ENCODE results near the gene TEX30. TPM values are rescaled to one million over a fixed set of nuclear protein-coding genes. Genes with fewer than 3 reads are reported as not detected.
A peak's percentile ranks its signal among the peaks of the same experiment; 100 is the strongest.

The TEX30 gene
- total RNA-seq: 10 to 100 TPM; 35.5 to 37.9 (median 35.7) TPM

DNA sequence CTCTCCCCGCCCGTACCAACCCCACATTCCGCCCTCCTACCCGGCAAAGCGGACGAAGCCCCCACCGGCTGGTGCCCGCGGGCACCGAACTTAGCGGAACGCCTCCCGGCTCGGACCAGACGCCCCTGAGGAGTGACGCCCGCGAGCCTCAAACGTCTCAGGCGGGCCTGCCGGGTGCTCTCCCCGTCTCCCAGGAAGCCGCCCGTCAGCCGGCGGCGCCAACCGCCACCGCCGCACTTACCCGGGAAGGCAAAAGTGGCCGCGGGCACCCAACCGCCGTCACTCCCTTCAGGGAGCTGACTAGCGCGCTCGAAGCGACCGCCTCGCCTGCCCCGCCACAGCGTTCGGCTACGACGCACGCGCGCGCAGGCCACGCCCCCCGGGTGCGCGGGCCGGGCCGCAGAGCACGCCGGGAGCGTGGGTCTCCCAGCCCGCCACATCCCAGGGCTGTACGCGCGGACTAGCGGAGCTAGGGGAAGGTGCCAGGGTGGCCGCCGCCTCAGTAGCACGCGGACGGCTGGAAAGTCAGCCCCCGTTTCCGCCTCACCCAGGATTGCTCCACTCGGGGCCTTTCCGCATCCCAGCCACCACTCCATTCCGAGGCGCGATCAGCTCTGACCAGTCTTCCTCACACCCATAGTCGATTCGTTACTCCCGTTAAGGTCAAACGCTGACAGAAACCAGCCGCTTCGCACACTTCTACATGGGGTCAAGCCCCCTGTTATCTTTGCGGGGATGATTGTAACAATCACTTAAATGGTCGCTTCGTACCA is at the start of gene TEX30:
TSS of gene TEX30 (minus strand) at position 346 of the 773 bp plus-strand sequence. CDS start 3,760 bp downstream, outside the sequence.
- DNase-seq: peak; percentile 85
- Mint-ChIP-seq H3K27me3 (ENCODE audit: low read depth) (no peaks in the 10 kb centered on the region), H3K4me3 (peak within 1 kb of the TSS; percentile 89), H3K4me1 (ENCODE audit: low read depth) (peaks cover 40% of the 10 kb centered on the region), H3K36me3 (ENCODE audit: insufficient read depth) (no peaks in the 10 kb centered on the region), H3K9me3 (no peaks in the 10 kb centered on the region)
- peak; percentile 94 to 97 for ATAC-seq

DNA sequence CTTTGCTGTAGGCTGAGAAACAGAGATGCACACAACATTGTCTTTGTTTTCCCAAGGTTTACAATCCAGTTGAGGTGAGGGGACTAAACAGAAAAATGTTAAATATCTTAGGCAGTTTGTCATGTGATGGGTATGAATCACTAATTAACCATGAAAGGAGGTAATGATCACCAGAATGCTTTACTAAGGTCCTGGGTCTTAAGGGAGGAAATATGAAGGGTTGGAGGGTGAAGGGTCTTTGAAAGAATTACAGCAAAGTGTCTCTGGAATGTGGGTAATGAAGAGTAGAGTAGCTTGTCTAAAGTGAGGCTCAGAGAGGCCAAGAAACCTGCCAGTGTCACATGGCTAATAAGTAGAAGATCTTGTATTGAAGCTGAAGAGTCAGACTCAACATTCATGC is 44.3 kb upstream of the TEX30 start:
- DNase-seq (no peak), ATAC-seq (no peak)
- Mint-ChIP-seq H3K4me3 (no peak overlapping the region), H3K27me3 (ENCODE audit: low read depth) (no peaks in the 10 kb centered on the region), H3K36me3 (ENCODE audit: insufficient read depth) (peaks cover 22% of the 10 kb centered on the region), H3K4me1 (ENCODE audit: low read depth) (peaks cover 4% of the 10 kb centered on the region), H3K9me3 (no peaks in the 10 kb centered on the region)

DNA sequence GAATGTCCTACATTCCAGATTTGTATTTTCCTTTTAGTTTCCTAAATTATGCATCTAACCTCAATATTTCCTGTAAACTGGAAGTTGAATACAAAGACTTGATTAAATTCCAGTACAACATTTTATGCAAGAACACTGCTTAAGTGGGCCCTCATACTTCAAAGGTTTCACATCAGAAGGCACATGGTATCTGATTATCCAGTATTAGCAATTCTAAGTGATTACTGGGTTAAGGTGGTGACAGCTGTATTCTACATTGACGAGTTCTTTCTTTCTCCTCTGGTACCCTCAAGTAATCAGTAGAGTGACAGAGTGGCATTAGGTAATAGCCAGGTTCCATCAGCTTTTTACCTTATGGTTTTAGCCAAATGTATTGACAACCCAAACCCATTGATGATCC is 43.7 kb upstream of the TEX30 start:
- DNase-seq (no peak), ATAC-seq (no peak)
- Mint-ChIP-seq H3K36me3 (ENCODE audit: insufficient read depth) (peaks cover 21% of the 10 kb centered on the region), H3K4me3 (no peak overlapping the region), H3K4me1 (ENCODE audit: low read depth) (peaks cover 7% of the 10 kb centered on the region), H3K27me3 (ENCODE audit: low read depth) (no peaks in the 10 kb centered on the region), H3K9me3 (peaks cover under 1% of the 10 kb centered on the region)

DNA sequence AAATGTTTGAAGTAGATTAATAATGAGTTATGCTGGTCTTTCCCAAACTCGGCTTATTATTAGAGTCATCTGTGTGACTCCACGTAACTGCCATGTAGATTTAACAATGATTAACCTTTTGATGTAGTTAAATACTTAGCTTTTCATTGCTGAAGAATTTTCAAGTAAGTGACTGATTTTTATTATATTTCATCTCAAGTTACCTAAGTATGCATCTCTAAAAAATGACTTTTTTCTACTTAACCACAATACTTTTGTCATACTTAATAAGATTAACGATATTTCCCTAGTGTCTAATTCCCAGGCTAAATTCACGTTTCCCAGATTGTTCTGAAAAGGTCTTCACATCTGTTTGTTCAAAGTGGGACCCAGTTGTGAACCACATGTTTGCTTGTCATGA is 43.1 kb upstream of the TEX30 start:
- no peaks in the 10 kb centered on the region for H3K27me3 Mint-ChIP-seq (ENCODE audit: low read depth)
- no peak overlapping the region for H3K4me3 Mint-ChIP-seq
- DNase-seq (no peak), ATAC-seq (no peak)
- peaks cover 12% of the 10 kb centered on the region for H3K4me1 Mint-ChIP-seq (ENCODE audit: low read depth)
- H3K9me3 Mint-ChIP-seq: peaks cover 6% of the 10 kb centered on the region
- peaks cover 22% of the 10 kb centered on the region for H3K36me3 Mint-ChIP-seq (ENCODE audit: insufficient read depth)

DNA sequence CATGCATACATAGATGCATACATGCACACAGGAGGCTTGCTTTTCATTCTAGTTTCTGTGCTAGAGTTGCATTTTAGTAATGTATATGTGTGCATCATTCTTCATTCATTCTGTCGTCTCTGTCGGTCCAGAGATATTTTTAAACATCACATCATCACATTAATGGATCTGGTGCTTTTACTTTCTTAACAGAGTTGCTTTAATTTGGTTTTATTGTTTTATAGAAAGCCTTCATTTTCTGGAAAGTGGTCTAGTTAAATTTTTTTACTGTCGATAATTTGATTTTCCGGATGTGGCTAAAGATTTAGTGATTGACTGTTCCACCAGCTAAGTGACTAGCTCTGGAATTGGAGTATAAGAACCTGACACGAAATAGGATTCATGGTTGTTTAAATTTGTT is 42.2 kb upstream of the TEX30 start:
- Mint-ChIP-seq H3K4me1 (ENCODE audit: low read depth) (peaks cover 12% of the 10 kb centered on the region), H3K27me3 (ENCODE audit: low read depth) (no peaks in the 10 kb centered on the region), H3K9me3 (peaks cover 6% of the 10 kb centered on the region), H3K36me3 (ENCODE audit: insufficient read depth) (peaks cover 22% of the 10 kb centered on the region), H3K4me3 (no peak overlapping the region)
- no peak for DNase-seq
- no peak for ATAC-seq

DNA sequence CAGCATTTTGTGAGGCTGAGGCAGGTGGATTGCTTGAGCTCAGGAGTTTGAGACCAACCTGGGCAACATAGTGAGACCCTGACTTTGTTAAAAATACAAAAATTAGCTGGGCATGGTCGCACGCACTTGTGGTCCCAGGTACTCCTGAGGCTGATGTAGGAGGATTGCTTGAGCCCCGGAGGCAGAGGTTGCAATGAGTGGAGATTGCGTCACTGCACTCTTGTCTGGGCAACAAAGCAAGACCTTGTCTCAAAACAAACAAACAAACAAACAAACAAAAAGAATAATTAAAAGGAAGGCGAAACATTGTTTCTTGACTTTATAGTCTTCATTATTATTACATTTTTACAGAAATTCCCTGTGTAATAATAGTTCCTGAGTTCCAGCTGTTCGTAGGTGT is 41.2 kb upstream of the TEX30 start:
- peaks cover 6% of the 10 kb centered on the region for H3K9me3 Mint-ChIP-seq
- peaks cover 12% of the 10 kb centered on the region for H3K4me1 Mint-ChIP-seq (ENCODE audit: low read depth)
- ATAC-seq (no peak), DNase-seq (no peak)
- H3K4me3 Mint-ChIP-seq: no peak overlapping the region
- no peaks in the 10 kb centered on the region for H3K27me3 Mint-ChIP-seq (ENCODE audit: low read depth)
- H3K36me3 Mint-ChIP-seq (ENCODE audit: insufficient read depth): peaks cover 21% of the 10 kb centered on the region

DNA sequence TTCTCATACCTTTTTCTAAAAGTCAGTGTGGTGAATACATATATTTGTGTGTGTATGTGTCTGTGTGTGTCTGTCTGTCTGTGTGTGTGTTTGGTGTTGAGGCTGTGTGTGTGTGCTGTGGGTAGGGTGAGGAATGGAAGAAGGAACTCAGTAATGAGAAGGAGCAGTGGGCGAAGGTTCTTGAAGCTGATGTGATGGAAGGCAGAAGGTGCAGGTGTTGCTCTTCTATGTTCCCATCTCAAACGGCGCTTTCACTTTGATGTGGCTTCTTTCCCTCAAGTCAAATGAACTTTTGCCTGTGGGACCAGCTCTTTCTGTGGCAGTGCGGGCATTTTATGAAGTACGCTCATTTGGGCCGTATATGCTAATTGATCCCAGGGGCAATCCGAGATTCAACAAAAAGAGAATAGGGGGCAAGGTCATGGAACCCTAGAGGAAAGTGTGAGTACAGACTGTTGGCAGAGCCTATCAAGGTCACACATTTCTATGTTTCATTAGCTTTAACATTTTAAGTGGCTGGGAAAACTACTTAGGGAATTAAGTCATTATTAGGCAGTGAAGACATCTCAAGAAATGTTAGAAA is 40.5 kb upstream of the TEX30 start:
- ATAC-seq: no peak
- Mint-ChIP-seq H3K4me3 (no peak overlapping the region), H3K4me1 (ENCODE audit: low read depth) (peaks cover 12% of the 10 kb centered on the region)

DNA sequence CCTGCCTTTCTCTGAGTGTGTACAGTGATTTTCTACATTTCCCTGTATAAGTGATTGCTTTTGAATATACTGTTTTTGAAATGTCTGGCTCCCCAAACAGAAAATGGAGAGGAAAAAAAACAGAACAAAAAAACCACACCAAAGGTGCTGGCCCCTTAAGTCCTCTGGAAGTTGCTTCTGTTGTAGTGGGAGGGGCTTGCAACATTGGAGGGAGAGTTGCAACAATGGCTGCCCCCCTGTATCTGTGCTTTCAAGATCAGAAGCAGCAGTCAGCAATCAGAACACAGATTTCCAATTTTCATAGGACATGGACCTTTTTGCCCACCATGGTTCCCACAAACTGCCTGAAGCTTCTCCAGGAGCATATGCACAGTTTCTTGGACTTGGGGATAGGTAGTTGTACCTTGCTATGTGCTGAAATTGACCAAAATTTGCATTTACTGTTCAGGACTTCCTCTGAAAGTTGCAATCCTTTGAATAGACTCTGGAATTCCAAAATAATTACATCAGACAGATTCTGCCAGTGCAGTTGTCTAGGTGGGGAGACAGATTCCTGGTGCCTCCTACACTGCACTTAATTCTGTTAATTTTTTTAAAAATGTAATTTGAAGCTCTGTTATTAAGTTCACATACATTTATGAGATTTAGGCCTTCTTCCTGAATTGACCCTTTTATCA is 39.2 kb upstream of the TEX30 start:
- Mint-ChIP-seq H3K27me3 (ENCODE audit: low read depth) (no peaks in the 10 kb centered on the region), H3K4me3 (no peak overlapping the region)

More for the DNA sequence above, 40.5 kb upstream of the TEX30 start:
- Mint-ChIP-seq H3K9me3 (peaks cover 6% of the 10 kb centered on the region), H3K27me3 (ENCODE audit: low read depth) (no peaks in the 10 kb centered on the region), H3K36me3 (ENCODE audit: insufficient read depth) (peaks cover 17% of the 10 kb centered on the region)
- DNase-seq: no peak

DNA sequence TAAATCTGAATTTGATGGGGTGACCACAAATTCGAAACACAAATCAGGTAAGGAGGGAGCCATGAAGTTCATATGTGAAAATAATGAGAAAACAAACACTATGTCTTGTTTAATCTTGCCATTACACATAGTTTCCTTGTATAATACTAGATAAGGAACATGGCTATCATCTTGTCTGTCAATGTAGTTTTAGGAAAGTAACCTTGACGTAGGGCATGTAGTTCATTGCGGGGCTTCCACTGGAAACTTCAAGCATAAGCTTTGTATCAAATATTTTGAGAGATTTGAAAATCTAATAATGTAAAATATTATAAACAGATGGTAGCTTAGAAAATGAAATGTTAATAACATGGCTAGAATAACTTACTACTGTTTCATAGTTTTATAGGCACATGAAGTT is 34.1 kb upstream of the TEX30 start:
- ATAC-seq (no peak), DNase-seq (no peak)
- peaks cover 6% of the 10 kb centered on the region for H3K9me3 Mint-ChIP-seq
- peaks cover 7% of the 10 kb centered on the region for H3K36me3 Mint-ChIP-seq (ENCODE audit: insufficient read depth)
- H3K27me3 Mint-ChIP-seq (ENCODE audit: low read depth): no peaks in the 10 kb centered on the region
- H3K4me1 Mint-ChIP-seq (ENCODE audit: low read depth): peaks cover 11% of the 10 kb centered on the region
- no peak overlapping the region for H3K4me3 Mint-ChIP-seq

More for the DNA sequence above, 39.2 kb upstream of the TEX30 start:
- Mint-ChIP-seq H3K9me3 (peaks cover 6% of the 10 kb centered on the region), H3K4me1 (ENCODE audit: low read depth) (peaks cover 14% of the 10 kb centered on the region), H3K36me3 (ENCODE audit: insufficient read depth) (peaks cover 17% of the 10 kb centered on the region)
- ATAC-seq: no peak
- DNase-seq: no peak

DNA sequence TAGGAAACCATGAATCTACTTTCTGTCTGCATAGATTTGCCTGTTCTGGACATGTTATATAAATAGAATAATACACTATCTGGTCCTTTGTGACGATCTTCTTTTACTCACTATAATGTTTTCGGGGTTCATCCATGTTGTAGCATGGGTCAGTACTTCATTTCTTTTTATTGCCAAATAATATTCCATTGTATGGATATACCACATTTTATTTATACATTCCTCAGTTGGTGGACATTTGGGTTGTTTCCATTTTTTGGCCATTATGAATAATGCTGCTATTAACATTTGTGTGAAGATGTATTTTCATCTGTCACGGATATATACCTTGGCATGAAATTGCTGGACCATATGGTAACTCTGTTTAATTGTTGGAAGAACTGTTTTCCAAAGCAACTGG is 32.1 kb upstream of the TEX30 start:
- DNase-seq (no peak), ATAC-seq (no peak)
- Mint-ChIP-seq H3K9me3 (no peaks in the 10 kb centered on the region), H3K4me1 (ENCODE audit: low read depth) (peaks cover 14% of the 10 kb centered on the region), H3K36me3 (ENCODE audit: insufficient read depth) (peaks cover 1% of the 10 kb centered on the region), H3K4me3 (no peak overlapping the region), H3K27me3 (ENCODE audit: low read depth) (no peaks in the 10 kb centered on the region)

DNA sequence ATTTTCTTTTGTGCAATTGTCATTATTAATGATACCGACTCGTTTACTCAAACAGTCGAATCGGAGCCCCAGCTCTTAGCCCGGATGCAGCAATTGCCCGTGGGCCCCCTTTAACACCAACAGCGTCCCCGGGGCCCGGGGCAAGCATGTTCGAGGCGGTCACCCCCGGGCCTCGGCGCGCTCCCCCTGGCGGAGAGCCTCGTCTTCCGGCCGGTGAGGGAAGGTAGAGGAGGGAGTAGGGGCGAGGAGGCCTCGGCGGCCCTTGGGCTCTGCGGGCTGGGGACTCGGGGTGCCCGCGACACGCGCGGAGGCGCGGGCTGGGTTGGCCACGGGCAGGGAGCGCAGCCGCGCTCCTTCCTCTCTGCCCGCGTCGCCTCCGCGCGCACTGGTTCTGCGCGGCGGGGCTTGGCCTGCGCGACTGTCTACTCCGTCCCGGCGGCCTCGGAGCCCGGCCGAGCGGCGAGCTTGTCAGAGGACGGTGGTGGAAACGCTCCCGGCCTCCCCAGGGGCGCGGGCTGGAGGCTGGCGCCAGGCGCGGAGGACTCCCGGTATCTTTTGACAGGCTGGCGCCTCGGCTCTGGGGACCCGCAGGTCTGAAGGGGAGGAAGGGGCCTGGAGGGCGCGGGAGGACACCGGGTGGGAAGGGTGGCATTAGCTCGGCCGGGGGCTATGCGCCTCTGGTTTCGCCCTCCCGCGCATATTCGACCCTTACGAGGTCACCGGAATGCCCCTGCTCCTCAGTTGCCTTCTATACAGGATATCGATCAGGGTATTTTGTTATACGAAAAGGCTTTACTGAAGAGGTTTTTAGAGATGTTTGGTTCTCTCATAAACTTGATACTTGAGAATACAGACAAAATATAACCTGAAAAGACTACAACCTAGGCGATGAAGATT is 26.8 kb upstream of the TEX30 start:
- Mint-ChIP-seq H3K27me3 (ENCODE audit: low read depth) (peaks cover 15% of the 10 kb centered on the region), H3K36me3 (ENCODE audit: insufficient read depth) (no peaks in the 10 kb centered on the region), H3K4me1 (ENCODE audit: low read depth) (peaks cover 17% of the 10 kb centered on the region), H3K9me3 (no peaks in the 10 kb centered on the region), H3K4me3 (peak overlapping the region; percentile 84)
- ATAC-seq (peak; percentile 80 to 81), DNase-seq (peak; percentile 78)

DNA sequence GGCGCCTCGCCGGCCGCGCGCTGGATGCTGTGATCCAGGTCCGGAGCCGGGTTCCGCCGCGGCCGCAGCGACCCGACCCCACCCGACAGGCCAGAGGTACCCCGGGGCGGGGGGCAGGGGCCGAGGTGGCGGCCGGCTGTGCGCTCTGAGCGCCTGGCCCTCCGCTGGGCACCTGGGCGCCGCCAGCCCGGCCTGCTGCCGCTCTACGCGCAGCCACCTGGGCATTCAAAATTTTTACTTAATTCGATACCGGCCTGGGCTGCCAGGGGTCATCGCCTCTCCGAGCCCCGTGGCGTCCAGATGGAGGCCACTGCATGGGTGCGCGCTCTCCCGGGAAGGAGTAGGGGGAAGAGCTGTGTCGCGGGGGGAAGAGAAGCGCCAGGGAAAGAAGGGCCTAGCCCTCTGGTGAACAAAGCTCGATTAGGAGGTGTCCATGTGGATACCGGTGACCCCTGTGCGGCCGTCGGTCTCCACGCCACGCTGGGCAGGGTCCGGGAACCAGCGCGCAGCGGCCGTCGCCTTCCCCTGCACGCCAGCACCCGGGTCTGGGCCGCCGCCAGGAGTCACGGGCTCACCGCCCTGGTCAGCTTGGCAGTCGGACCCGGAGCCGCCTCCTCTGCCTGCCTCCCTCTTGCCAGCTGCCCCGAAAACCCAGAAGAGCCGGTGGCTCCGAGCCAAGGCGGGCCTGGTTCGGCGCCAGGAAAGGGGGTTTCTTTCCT is 26.0 kb upstream of the TEX30 start:
- ATAC-seq (peak; percentile 5 to 6), DNase-seq (no peak)
- H3K4me3 Mint-ChIP-seq: peak overlapping the region; percentile 84
- H3K27me3 Mint-ChIP-seq (ENCODE audit: low read depth): peaks cover 17% of the 10 kb centered on the region
- H3K36me3 Mint-ChIP-seq (ENCODE audit: insufficient read depth): no peaks in the 10 kb centered on the region
- H3K9me3 Mint-ChIP-seq: no peaks in the 10 kb centered on the region
- H3K4me1 Mint-ChIP-seq (ENCODE audit: low read depth): peaks cover 17% of the 10 kb centered on the region

DNA sequence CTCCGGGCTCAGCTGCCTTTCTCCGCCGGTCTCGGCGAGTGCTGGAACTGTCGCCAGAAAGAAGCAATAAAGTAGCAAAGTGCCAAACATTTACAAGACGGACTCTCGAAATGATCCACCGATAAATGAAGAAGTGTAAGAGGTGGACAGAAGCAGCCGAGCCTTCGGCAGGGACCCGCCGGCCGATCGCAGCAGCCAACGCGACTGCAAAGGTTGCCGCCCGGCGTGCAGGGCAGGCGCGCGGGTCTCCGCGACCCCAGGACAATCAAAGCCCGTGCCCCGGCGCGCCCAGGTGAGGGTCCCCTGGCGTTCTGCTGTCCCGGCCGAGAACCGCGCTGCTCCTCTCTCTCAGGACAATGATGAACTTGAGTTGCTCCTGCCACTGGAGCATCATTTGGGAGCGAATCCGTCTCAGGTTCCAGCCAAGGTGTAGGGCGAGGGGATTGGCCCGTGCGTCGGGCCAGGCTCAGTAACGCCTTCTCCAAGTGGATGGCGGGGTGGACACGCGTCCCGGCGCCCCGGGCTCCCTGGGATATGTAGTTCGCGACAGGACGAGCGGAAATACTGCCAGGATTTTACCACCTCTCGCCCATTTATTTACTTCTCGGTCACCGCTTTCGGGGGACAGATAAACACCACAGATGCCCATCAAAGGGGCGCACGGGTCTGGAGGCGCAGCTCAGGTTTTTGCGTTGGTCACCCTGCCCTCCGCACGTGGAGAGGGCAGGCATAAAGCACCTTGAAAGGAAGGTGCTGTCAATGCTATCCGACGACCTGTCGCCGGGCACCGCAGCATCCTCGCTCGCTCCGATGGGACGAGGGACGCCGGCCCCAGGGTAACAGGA is 25.2 kb upstream of the TEX30 start, which contains the start of the genes BIVM and POGLUT2:
TSS of gene BIVM (plus strand) at position 539 of the 845 bp plus-strand sequence. CDS start 8,149 bp downstream, outside the sequence.
TSS of gene POGLUT2 (minus strand) at position 396 of the 845 bp plus-strand sequence. CDS start at position 90, 306 bp downstream.
- peak; percentile 86 to 92 for ATAC-seq
- H3K9me3 Mint-ChIP-seq: no peaks in the 10 kb centered on the region
- no peaks in the 10 kb centered on the region for H3K36me3 Mint-ChIP-seq (ENCODE audit: insufficient read depth)
- peaks cover 19% of the 10 kb centered on the region for H3K27me3 Mint-ChIP-seq (ENCODE audit: low read depth)
- H3K4me1 Mint-ChIP-seq (ENCODE audit: low read depth): peaks cover 17% of the 10 kb centered on the region
- H3K4me3 Mint-ChIP-seq: peak within 1 kb of the TSS; percentile 84
- peak; percentile 51 for DNase-seq
